Activated CD4-positive, CD25-positive, alpha-beta regulatory T cell (primary cell): Measurements from ENCODE around the gene RAB3C.
"Not testable (repeated sequence)": the region's sequence is repeated elsewhere in the genome, so short reads cannot be mapped to it uniquely, and the experiment has no call there.

Experiments used
- DNase-seq, 4 experiments: peaks; one replicate each; lab custom pipeline; 2025; lab: John Stamatoyannopoulos, UW

The RAB3C gene, protein sequence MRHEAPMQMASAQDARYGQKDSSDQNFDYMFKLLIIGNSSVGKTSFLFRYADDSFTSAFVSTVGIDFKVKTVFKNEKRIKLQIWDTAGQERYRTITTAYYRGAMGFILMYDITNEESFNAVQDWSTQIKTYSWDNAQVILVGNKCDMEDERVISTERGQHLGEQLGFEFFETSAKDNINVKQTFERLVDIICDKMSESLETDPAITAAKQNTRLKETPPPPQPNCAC

DNA sequence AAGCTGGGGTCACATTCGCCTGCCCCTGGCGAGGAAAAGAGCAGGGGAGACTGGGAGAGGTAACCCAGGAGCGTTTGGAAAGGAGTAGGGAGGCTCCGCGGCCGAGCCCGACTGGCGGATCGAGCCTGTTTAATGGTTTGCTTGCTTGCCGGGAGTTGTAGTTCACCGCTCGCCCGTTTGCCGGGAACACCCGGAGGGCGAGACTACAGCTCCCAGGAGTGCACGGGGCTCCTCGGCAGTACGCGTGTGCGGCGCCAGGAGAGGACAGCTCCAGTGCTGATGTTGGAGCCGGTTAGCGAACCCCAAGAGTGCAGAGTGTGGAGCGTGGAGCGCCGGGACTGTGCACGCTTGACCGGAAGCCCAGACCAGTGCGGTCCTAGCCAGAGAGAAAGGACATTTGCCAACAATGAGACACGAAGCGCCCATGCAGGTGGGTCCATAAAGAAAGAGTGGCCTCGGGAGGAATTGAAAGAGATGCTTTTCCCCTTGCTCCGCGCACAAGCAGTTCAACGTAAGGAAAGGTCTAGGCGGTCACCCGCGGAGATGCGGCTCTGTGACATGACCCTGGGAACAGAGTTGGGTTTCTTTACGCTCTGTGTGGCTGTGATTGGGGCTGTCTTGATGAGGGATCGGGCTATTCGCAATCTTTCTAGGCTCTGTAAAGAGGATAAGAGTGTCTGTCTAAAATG lies at the start of gene RAB3C:
RAB3C (plus strand) TSS at position 273 of the 689 bp plus-strand sequence; CDS start at position 407, 134 bp downstream.
- no peak for DNase-seq

DNA sequence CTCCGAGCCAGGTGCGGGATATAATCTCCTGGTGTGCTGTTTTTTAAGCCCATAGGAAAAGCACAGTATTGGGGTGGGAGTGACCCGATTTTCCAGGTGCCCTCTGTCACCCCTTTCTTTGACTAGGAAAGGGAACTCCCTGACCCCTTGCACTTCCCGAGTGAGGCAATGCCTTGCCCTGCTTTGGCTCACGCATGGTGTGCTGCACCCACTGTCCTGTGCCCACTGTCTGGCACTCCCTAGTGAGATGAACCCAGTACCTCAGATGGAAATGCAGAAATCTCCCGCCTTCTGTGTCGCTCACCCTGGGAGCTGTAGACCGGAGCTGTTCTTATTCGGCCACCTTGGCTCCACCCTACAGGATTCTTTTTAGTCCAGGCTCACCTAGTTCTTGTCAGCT lies 40.9 kb upstream of the RAB3C start:
- DNase-seq, result not testable (repeated sequence)

GRCh38 chr5:58542709-58543108 lies 40.2 kb upstream of the RAB3C start:
- DNase-seq, result no peak

DNA sequence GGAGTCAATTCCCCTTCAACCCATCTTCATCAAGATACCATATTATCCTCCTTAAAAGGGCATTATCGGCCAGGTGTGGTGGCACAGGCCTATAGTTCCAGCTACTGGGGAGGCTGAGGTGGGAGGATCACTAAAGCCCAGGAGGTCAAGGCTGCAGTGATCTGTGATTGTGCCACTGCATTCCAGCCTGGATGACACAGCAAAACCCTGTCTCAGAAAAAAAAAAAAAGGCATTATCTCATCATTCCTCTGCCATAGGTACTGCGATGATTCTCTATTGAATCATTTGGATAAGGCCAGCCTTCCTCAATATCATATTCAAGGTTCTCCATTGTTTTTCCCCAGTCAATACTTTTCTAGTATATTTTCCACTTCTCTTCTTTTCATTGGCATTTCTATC lies 39.2 kb upstream of the RAB3C start:
- DNase-seq, result no peak

DNA sequence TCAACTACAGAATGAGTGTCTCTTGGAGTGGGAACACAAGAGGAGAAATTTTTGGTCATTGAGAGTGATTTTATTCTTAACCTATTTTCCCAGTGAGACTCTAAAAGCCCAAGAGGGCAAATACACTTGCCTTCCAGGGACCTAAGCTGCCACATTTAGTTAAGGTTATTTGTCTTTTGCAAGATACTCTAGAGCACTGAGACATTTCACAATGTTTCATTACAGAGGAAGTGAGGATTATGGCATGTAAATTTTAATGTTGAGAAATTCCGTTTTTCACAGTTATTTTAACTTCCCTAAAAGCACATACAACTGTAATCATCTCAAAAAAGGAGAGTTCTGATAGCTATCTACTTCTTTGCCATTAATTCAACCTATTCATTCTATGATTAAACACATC lies 38.7 kb upstream of the RAB3C start:
- DNase-seq, result no peak

DNA sequence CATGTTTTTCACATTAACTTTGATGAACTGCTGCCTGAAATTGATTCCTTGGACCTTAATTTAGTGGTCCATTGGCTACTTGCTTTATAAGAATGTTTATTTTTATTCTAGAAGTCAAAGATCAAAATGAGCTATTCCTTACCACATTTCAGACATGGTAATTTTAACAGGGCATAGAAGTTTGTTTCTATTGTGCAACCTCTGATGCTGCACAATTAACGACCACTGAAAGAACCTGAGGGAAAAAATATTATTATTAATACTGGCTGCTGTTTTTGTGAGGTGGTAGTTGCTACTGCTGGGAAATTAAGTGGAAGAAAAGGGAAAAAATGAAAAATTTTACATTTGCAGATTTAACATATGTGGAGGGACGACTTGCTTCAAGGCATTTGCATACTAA lies 37.9 kb upstream of the RAB3C start:
- no peak for DNase-seq

DNA sequence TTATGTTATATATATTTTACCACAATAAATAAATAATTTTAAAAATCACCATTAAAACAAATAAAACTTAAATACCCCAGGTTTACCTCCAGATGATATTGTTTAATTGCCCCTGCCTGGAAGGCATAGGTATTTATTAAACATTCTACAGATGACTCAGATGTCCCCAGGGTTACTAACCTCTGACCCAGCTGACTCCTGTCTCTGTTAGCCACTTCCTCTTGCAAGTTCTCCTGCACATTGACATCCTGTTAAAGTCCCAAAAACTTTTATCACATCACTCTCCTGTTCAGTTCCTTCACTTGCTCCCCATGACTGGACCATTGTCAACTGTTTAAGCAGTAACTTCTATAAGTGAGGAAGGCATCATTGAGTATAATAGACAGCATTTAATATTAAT lies 37.0 kb upstream of the RAB3C start:
- DNase-seq, result no peak

DNA sequence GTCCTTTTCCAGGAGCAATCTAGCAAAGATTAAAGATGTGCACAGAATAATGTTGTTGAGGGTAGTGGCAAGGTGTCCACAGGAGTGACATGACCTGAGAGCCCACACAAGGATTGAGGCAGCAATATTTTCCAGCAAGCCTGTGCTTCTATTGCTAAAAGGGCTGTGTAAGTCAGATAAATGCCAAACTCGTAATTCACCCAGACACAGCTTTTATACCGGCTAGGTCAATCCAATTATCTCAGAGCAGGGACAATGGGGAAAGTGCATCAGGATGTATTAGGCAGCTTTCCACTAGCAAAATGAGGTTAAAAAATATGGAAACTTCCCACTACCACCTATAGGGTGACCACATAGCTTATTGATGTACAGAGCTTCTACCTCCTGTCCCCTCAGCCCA lies 34.8 kb upstream of the RAB3C start:
- DNase-seq, result no peak

DNA sequence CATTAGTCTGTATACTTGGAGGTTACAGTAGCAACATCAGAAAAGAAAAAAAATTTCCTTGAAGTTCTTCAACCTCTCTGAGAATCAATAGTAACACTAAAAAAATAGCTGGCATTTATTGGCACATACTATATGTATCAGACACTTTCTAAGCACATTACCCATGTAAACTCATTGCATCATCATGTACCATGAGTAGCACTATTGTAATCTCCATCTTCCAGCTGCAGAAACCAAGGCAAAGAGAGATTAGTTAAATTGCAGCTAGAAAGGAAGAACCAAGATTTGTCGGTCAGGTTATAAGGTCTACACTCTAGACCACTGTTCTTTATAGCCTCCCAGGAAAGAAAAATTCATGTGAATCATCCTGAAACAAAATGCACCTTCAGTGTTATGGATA lies 31.4 kb upstream of the RAB3C start:
- no peak for DNase-seq

DNA sequence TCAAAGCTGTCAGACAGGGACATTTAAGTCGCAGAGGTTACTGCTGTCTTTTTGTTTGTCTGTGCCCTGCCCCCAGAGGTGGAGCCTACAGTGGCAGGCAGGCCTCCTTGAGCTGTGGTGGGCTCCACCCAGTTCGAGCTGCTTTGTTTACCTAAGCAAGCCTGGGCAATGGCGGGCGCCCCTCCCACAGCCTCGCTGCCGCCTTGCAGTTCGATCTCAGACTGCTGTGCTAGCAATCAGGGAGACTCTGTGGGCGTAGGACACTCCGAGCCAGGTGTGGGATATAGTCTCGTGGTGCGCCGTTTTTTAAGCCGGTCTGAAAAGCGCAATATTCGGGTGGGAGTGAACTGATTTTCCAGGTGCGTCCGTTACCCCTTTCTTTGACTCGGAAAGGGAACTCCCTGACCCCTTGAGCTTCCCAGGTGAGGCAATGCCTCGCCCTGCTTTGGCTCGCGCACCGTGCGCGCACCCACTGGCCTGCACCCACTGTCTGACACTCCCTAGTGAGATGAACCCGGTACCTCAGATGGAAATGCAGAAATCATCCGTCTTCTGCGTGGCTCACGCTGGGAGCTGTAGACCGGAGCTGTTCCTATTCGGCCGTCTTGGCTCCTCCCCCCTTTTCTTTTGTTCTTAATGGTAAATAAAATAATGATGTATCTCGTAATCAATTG lies 25.1 kb upstream of the RAB3C start:
- DNase-seq, result not testable (repeated sequence)

- DNase-seq, result not testable (repeated sequence)
Observed at GRCh38 chr5:58563016-58563700, 19.7 kb upstream of the RAB3C start.

DNA sequence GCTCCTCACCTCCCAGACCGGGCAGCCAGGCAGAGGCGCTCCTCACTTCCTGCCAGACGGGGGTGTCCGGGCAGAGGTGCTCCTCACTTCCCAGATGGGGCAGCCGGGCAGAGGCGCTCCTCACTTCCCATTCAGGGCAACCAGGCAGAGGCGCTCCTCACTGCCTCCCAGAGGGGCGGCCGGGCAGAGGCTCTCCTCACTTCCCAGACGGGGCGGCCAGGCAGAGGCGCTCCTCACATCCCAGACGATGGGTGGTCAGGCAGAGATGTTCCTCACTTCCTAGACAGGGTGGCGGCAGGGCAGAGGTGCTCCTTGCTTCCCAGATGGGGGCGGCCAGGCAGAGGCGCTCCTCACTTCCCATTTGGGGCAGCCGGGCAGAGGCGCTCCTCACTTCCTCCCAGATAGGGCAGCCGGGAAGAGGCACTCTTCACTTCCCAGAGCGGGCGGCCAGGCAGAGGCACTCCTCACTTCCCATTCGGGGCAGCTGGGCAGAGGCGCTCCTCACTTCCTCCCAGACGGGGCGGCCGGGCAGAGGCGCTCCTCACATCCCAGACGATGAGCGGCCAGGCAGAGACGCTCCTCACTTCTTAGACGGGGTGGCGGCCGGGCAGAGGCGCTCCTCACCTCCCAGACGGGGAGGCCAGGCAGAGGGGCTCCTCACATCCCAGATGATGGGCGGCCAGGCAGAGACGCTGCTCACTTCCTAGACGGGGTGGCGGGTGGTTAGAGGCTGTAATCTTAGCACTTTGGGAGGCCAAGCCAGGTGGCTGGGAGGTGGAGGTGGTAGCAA lies 18.6 kb upstream of the RAB3C start:
- DNase-seq, result not testable (repeated sequence)

DNA sequence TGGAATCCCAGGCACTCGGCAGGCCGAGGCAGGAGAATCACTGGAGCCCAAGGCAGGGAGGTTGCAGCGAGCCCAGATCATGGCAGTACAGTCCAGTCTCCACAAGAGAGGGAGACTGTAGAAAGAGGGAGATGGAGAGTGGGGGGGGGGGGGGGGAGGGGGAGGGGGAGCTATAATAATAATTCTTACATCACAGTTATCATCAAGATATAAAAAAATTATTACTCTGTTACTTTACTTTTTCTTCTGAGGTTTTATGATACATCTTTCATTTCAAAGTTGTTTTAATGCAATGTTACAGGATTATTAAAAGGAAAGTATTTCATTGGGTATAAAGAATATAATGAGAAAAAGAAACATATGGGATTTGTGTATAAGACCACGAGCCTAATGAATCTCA lies 17.8 kb upstream of the RAB3C start:
- DNase-seq, result no peak

DNA sequence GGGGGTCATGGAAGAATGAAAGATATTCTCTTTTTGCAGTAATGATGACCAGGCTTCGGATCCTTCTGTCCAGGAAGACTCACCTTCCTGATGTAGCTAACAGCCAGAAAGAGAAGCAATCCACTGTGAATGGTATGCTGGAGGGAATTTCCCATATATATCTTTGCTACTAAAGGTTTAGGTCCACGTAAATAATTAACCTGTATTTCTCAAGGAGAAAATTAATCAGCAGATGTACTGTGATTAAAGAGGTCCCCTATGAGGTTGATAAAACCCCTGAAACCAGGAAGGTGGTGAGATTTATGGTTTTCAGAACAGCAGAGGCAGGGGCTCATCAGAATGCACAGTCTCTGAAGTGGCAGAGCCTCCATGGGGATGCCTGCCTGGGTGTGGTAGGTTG lies 11.4 kb upstream of the RAB3C start:
- DNase-seq, result no peak

DNA sequence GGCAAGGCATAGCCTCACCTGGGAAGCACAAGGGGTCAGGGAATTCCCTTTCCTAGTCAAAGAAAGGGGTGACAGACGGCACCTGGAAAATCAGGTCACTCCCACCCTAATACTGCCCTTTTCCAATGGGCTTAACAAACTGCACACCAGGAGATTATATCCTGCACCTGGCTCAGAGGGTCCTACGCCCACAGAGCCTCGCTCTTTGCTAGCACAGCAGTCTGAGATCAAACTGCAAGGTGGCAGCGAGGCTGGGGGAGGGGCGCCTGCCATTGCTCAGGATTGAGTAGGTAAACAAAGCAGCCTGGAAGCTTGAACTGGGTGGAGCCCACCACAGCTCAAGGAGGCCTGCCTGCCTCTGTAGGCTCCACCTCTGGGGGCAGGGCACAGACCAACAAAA lies 9.9 kb upstream of the RAB3C start:
- DNase-seq, result not testable (repeated sequence)

DNA sequence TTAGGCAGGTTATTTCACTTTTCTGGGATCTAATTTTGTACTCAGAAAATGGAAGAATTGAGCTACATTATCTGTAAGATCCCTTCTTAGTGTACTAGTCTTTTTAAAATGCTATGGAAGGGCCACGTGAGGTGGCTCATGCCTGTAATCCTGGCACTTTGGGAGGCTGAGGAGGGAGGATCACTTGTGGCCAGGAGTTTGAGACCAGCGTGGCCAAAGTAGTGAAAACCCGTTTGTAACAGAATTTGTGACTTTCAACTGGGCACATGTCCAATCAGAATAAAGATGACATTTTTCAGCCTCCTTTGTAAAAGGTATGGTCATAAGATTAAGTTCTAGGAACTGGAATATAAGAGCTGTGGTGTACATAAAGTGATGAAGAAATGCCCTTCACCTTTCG lies 3.1 kb upstream of the RAB3C start:
- DNase-seq, result no peak

- no peak for DNase-seq
Observed at GRCh38 chr5:58582019-58582802, 664 bp upstream of the RAB3C start.

DNA sequence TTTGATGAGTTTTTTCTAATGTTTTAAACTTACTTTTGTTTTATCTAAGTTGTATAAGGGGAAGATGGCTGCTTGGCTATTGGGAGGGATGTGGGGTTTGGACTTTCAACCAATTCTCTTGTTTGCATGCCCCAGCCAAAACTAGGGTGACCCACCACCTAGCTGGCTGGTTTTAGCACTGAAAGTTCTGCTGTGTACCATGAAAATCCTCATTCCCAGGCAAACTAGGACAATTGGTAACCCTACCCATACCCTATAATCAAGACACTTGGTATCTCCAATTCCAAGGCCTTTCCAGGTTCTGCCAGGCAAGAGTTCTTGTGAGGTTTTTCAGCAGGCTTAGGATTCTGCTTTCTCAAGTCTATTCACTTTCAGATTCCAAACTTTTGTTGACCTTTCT lies 13.1 kb downstream of the RAB3C start:
- DNase-seq, result no peak

DNA sequence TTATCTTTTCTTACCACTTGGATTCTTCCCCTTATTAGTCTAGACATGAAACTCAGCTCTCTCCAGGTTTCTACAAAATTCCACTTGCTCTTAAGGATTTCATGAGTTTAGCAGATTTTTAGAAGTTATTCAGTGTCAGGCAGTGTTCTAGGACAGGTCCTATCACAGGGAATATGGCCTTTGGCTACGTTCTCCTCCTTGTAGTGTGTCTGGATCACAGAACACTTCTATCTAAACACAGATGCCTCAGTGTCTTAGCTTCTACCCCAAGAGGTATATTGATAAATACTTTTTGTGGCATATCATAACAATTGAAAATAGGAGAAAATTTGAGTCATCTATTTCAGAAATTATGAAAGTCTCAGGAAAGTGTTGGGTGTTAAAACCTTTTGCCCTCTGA lies 15.6 kb downstream of the RAB3C start:
- no peak for DNase-seq

DNA sequence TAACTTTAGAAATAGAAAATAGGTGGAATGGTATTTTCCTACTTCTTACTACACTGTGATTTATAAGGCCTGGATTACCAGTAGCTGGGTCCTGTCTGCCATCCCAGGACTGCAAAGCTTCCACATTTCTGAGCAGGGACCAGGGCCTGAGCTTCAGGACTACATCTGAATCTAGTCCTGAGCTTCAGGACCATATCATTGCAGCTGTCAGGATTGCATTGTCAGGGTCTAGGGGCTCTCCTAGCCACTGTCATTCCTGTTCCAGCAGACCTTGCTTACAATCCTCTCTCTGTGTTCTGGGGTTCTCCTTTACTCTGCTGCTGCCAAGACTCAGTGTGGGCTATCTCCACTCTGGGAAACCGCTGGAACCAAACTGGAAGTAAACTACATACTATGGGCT lies 16.3 kb downstream of the RAB3C start:
- no peak for DNase-seq

DNA sequence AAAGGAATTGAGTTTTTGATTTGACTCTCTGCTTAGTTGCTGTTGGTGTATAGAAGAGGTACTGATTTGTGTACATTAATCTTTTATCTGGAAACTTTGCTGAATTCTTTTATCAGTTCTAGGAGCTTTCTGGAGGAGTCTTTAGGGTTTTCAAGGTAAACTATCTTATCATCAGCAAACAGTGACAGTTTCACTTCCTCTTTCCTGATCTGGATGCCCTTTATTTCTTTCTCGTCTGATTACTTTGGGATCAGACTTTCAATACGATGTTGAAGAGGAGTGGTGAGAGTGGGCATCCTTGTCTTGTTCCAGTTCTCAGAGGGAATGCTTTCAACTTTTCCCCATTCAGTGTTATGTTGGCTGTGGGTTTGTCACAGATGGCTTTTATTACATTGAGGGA lies 17.7 kb downstream of the RAB3C start:
- not testable (repeated sequence) for DNase-seq
